ENCODE measurements around the gene YJU2.
"Not testable (repeated sequence)": the region's sequence is repeated elsewhere in the genome, so short reads cannot be mapped to it uniquely, and the experiment has no call there.

Gene YJU2

GRCh38 chr19:4216846-4217245 lies 30.0 kb upstream of the YJU2 start:
- TF ChIP-seq CTCF (IDR thresholded peaks at IDR 0.05; ENCODE audit: insufficient read depth, low read depth, low read length, missing control alignments), result no peak
- DNase-seq (ENCODE audit: low read depth), result no peak
- no peak overlapping the region for H3K4me3 ChIP-seq (ENCODE audit: low read depth, low read length)

GRCh38 chr19:4217429-4218264 lies 29.2 kb upstream of the YJU2 start:
- no peak overlapping the region for H3K4me3 ChIP-seq (ENCODE audit: low read depth, low read length)
- no peak for TF ChIP-seq CTCF (IDR thresholded peaks at IDR 0.05; ENCODE audit: insufficient read depth, low read depth, low read length, missing control alignments)
- DNase-seq (ENCODE audit: low read depth), result no peak

DNA sequence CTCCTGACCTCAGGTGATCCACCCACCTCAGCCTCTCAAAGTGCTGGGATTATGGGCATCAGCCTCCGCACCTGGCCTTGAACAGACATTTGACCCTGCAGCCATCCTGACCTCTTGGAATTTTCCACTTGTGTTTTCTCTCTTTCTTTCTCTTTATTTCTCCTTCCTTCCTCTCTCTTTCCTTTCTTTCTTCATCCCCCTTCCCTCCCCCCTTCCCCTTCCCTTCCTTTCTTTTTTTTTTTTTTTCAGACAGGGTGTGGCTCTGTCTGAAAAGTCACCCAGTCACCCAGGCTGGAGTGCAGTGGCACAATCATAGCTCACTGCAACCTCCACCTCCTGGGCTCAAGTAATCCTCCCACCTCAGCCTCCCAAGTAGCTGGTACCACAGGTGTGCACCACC lies 28.4 kb upstream of the YJU2 start:
- not testable (repeated sequence) for H3K4me3 ChIP-seq (ENCODE audit: low read depth, low read length); DNase-seq (ENCODE audit: low read depth)

DNA sequence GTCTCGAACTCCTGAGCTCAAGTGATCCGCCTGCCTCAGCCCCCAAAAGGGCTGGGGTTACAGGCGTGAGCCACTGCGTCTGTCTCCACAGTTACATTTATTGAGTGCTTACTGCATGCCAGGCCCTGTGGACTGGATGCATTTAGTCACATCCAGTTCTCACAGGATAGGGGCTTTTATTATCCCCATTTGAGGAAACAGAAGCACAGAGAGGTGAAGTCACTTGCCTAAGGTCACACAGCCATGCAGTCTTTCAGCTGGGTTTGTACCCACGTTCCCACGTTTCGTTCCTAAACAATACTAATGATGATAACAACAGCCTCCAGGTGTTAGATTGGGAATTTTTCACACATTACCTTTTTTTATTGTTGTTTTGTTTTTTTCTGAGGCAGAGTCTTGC lies 26.7 kb upstream of the YJU2 start:
- no peak for TF ChIP-seq CTCF (IDR thresholded peaks at IDR 0.05; ENCODE audit: insufficient read depth, low read depth, low read length, missing control alignments)
- no peak for DNase-seq (ENCODE audit: low read depth)
- no peak overlapping the region for H3K4me3 ChIP-seq (ENCODE audit: low read depth, low read length)

DNA sequence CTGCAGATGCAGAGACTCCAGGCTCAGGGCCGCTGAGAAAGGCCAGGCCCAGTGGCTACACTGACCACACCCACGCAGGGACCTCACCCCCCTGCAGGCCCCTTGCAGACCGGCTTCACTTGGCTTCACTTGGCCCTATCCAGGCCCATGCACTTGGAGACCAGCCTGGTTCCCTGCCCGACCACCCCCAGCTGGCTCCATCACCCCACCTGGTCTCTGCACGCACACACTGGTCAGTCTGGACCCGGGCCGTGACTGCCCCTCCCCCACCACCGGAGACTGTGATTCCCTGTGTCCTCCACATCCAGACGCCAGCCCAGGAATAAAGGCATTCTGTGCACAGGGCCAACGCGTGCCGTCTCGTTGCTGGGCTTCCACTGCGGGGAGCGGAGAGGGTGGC lies 22.4 kb upstream of the YJU2 start:
- no peak for TF ChIP-seq CTCF (IDR thresholded peaks at IDR 0.05; ENCODE audit: insufficient read depth, low read depth, low read length, missing control alignments)
- H3K4me3 ChIP-seq (ENCODE audit: low read depth, low read length), result no peak overlapping the region
- DNase-seq (ENCODE audit: low read depth), result no peak

DNA sequence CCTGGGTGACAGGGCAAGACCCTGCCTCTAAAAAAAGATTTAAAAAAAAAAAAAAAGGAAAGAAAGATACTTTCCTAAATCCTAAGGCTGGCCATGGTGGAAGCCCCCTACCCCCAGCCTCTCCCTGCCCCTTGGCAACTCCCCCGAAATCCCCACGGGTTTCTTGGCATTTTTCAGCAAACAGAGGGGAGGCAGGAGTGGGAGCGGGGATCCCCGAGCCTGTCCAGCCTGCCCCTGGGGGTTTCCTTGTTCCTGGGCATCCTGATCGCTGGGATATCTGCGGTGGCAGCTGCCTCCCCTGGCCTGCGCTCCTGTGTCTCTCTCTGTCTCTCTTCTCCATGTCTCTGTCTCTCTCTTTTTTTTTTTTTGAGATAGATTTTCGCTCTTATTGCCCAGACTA lies 21.0 kb upstream of the YJU2 start:
- DNase-seq (ENCODE audit: low read depth), result no peak
- H3K4me3 ChIP-seq (ENCODE audit: low read depth, low read length), result no peak overlapping the region
- no peak for TF ChIP-seq CTCF (IDR thresholded peaks at IDR 0.05; ENCODE audit: insufficient read depth, low read depth, low read length, missing control alignments)

DNA sequence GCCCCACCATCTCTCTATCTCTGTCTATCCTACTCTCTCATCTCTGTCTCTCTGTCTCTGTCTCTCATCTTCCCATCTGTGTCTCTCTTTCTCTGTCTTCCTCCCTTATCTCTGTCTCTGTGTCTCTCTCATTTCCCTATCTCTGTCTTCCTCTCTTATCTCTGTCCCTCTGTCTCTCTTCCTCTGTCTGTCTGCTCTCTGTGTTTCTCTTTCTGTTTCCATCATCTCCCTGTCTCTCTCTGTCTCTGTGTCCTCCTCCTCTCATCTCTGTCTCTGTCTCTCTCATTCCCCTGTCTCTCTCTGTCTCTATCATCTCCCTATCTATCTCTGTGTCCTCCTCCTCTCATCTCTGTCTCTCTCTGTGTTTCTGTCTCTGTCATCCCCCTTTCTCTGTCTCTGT lies 19.1 kb upstream of the YJU2 start:
- H3K4me3 ChIP-seq (ENCODE audit: low read depth, low read length), result peak overlapping the region; percentile 94
- DNase-seq (ENCODE audit: low read depth), result no peak
- no peak for TF ChIP-seq CTCF (IDR thresholded peaks at IDR 0.05; ENCODE audit: insufficient read depth, low read depth, low read length, missing control alignments)

Measured in GM12865 (cell line).